ENCODE data around the gene RAD23B.

The RAD23B gene

GRCh38 chr9:107363516-107364152, 80.6 kb downstream of the RAD23B start:
- no peak for TF ChIP-seq CTCF (IDR thresholded peaks at IDR 0.05; ENCODE audit: extremely low read depth, insufficient read depth, missing control alignments)
- no peak for DNase-seq (ENCODE audit: low spot score)
- in situ Hi-C loops (cut with MboI; ENCODE audit: low pct_unique_long_range_greater_than_20kb, low sequenced_read_pairs, unreplicated experiment) = no loop called here

GRCh38 chr9:107367727-107368502, 84.8 kb downstream of the RAD23B start:
- no peak for DNase-seq (ENCODE audit: low spot score)
- in situ Hi-C loops (cut with MboI; ENCODE audit: low pct_unique_long_range_greater_than_20kb, low sequenced_read_pairs, unreplicated experiment) = no loop called here
- TF ChIP-seq CTCF (IDR thresholded peaks at IDR 0.05; ENCODE audit: extremely low read depth, insufficient read depth, missing control alignments) = no peak

- in situ Hi-C loops (cut with MboI; ENCODE audit: low pct_unique_long_range_greater_than_20kb, low sequenced_read_pairs, unreplicated experiment) = no loop called here
- no peak for DNase-seq (ENCODE audit: low spot score)
- TF ChIP-seq CTCF (IDR thresholded peaks at IDR 0.05; ENCODE audit: extremely low read depth, insufficient read depth, missing control alignments) = no peak
These were observed 85.6 kb downstream of the RAD23B start for GRCh38 chr9:107368696-107369095.

DNA sequence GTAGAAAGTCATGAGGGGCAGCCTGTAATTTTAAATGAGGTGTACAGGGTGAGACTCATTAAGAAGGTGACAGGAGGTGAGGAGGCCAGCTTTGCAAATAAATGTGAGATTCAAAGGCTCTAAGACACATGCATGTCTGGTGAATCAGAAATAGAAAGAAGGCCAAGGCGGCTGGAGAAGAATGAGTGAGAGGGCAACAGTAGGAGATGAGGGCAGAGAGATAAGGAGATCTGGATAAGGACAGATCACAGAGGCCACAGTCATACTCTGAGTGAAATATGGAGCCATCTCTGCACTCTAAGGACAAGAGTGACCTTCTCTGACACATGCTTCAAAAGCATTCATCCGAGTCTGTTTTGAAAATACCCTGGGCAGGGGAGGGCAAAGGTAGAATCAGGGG, 90.7 kb downstream of the RAD23B start:
- in situ Hi-C loops (cut with MboI; ENCODE audit: low pct_unique_long_range_greater_than_20kb, low sequenced_read_pairs, unreplicated experiment) = no loop called here
- no peak for TF ChIP-seq CTCF (IDR thresholded peaks at IDR 0.05; ENCODE audit: extremely low read depth, insufficient read depth, missing control alignments)
- no peak for DNase-seq (ENCODE audit: low spot score)

DNA sequence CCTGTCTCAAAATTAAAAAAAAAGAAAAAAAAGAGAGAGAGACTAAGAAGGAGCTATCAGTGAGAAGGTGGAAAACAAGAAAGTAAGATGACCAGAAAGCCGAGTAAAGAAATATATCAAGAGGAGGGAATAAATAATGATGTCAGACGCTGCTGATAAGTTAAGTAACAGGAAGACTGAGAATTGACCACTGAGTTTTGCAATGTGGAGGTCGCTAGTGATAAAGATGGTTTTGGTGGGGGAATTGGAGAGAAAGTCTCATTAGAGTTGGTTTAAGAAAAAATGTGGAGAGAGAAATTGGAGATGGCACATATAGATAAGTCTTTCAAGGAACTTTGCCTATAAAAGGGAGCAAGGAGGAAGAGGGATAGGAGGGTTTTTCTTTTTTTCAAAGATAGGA, 91.9 kb downstream of the RAD23B start:
- in situ Hi-C loops (cut with MboI; ENCODE audit: low pct_unique_long_range_greater_than_20kb, low sequenced_read_pairs, unreplicated experiment) = no loop called here
- no peak for TF ChIP-seq CTCF (IDR thresholded peaks at IDR 0.05; ENCODE audit: extremely low read depth, insufficient read depth, missing control alignments)

GRCh38 chr9:107375651-107376369, 92.7 kb downstream of the RAD23B start:
- DNase-seq (ENCODE audit: low spot score) = no peak
- no peak for TF ChIP-seq CTCF (IDR thresholded peaks at IDR 0.05; ENCODE audit: extremely low read depth, insufficient read depth, missing control alignments)
- in situ Hi-C loops (cut with MboI; ENCODE audit: low pct_unique_long_range_greater_than_20kb, low sequenced_read_pairs, unreplicated experiment) = no loop called here

More for the DNA sequence above, 91.9 kb downstream of the RAD23B start:
- no peak for DNase-seq (ENCODE audit: low spot score)

Measured in GM13977 (cell line).